ENCODE data around the gene NFKBIB. TPM values are rescaled to one million over a fixed set of nuclear protein-coding genes. Genes with fewer than 3 reads are reported as not detected.
A peak's percentile ranks its signal among the peaks of the same experiment; 100 is the strongest.

The NFKBIB gene
- total and polyA plus RNA-seq, 2 of the 13 experiments (the other 11 are each of a cell fraction or from before 2014, with no cell fraction given): 8.6 to 14.9 TPM

GRCh38 chr19:38917921-38918491 is 18.2 kb downstream of the NFKBIB start (continued):
- no peak for TF ChIP-seq ZNF12 (CRISPR knock-in tag; IDR thresholded peaks at IDR 0.05)
- TF ChIP-seq MEIS1 (CRISPR knock-in tag; IDR thresholded peaks at IDR 0.05; ENCODE audit: borderline replicate concordance): no peak
- TF ChIP-seq HMGA1 (CRISPR knock-in tag; conservative IDR thresholded peaks at IDR 0.05): no peak
- no peak for TF ChIP-seq TCF7L2 (IDR thresholded peaks at IDR 0.05; ENCODE audit: low read depth, low read length)
- TF ChIP-seq ZNF879 (CRISPR knock-in tag; IDR thresholded peaks at IDR 0.05): no peak
- TF ChIP-seq RNF219 (CRISPR knock-in tag; IDR thresholded peaks at IDR 0.05): no peak
- TF ChIP-seq ZNF687 (CRISPR knock-in tag; IDR thresholded peaks at IDR 0.05): peak; percentile 58
- 0 out of 2 replicates have a peak, but pooled peaks have one; percentile 13 for TF ChIP-seq FOXO4 (CRISPR knock-in tag; conservative IDR thresholded peaks at IDR 0.05)
- no peak for TF ChIP-seq SIX1 (CRISPR knock-in tag; IDR thresholded peaks at IDR 0.05; ENCODE audit: borderline replicate concordance)
- no peak for TF ChIP-seq ZBTB49 (CRISPR knock-in tag; IDR thresholded peaks at IDR 0.05; ENCODE audit: borderline replicate concordance)
- no peak for TF ChIP-seq JDP2 (CRISPR knock-in tag; IDR thresholded peaks at IDR 0.05; ENCODE audit: borderline replicate concordance)
- TF ChIP-seq ZNF550 (CRISPR knock-in tag; IDR thresholded peaks at IDR 0.05; ENCODE audit: borderline replicate concordance): no peak
- 0 out of 2 replicates have a peak, but pooled peaks have one; percentile 39 for TF ChIP-seq REPIN1 (CRISPR knock-in tag; IDR thresholded peaks at IDR 0.05; ENCODE audit: borderline replicate concordance, low read depth)
- no peak for TF ChIP-seq ATF2 (CRISPR knock-in tag; IDR thresholded peaks at IDR 0.05)
- no peak for TF ChIP-seq ZNF576 (CRISPR knock-in tag; IDR thresholded peaks at IDR 0.05)
